ENCODE measurements around the gene POU2F2.

POU2F2 gene

GRCh38 chr19:42175952-42176648 lies 43.9 kb upstream of the POU2F2 start:
- H3K4me3 ChIP-seq (ENCODE audit: low read depth in 1 of 2, low read length in 1 of 2) = peak overlapping the region; percentile 44 to 62
- H3K9me3 ChIP-seq = no peaks in the 10 kb centered on the region
- H3K27ac ChIP-seq = peak overlapping the region; percentile 31
- peaks cover 20 to 23% of the 10 kb centered on the region in 2 experiments for H3K4me1 ChIP-seq (ENCODE audit: control insufficient read depth in 1 of 2, insufficient read depth in 1 of 2, low read depth in 1 of 2, low read length in 1 of 2)
- H3K36me3 ChIP-seq = no peaks in the 10 kb centered on the region
- no peak for TF ChIP-seq CTCF (IDR thresholded peaks at IDR 0.05)
- peaks cover 78% of the 10 kb centered on the region for H3K27me3 ChIP-seq

GRCh38 chr19:42174958-42175734 lies 42.9 kb upstream of the POU2F2 start:
- Histone ChIP-seq H3K36me3 (no peaks in the 10 kb centered on the region), H3K4me3 (ENCODE audit: low read depth in 1 of 2, low read length in 1 of 2) (peak overlapping the region in 1 of 2 experiments; percentile 62), H3K27me3 (peaks cover 69% of the 10 kb centered on the region), H3K9me3 (no peaks in the 10 kb centered on the region), H3K27ac (no peak overlapping the region), H3K4me1 (ENCODE audit: control insufficient read depth in 1 of 2, insufficient read depth in 1 of 2, low read depth in 1 of 2, low read length in 1 of 2) (peaks cover 20 to 23% of the 10 kb centered on the region in 2 experiments)
- TF ChIP-seq CTCF (IDR thresholded peaks at IDR 0.05) = no peak

- TF ChIP-seq CTCF (IDR thresholded peaks at IDR 0.05) = no peak
- Histone ChIP-seq H3K4me3 (ENCODE audit: low read depth in 1 of 2, low read length in 1 of 2) (no peak overlapping the region), H3K9me3 (no peaks in the 10 kb centered on the region), H3K27ac (no peak overlapping the region), H3K36me3 (no peaks in the 10 kb centered on the region), H3K27me3 (peaks cover 59% of the 10 kb centered on the region), H3K4me1 (ENCODE audit: control insufficient read depth in 1 of 2, insufficient read depth in 1 of 2, low read depth in 1 of 2, low read length in 1 of 2) (peaks cover 20 to 23% of the 10 kb centered on the region in 2 experiments)
Observed at GRCh38 chr19:42174188-42174587, 41.9 kb upstream of the POU2F2 start.

GRCh38 chr19:42173695-42174094 lies 41.4 kb upstream of the POU2F2 start:
- TF ChIP-seq CTCF (IDR thresholded peaks at IDR 0.05) = no peak
- no peak overlapping the region for H3K27ac ChIP-seq
- peaks cover 54% of the 10 kb centered on the region for H3K27me3 ChIP-seq
- H3K36me3 ChIP-seq = no peaks in the 10 kb centered on the region
- H3K4me3 ChIP-seq (ENCODE audit: low read depth in 1 of 2, low read length in 1 of 2) = no peak overlapping the region
- no peaks in the 10 kb centered on the region for H3K9me3 ChIP-seq
- peaks cover 20 to 23% of the 10 kb centered on the region in 2 experiments for H3K4me1 ChIP-seq (ENCODE audit: control insufficient read depth in 1 of 2, insufficient read depth in 1 of 2, low read depth in 1 of 2, low read length in 1 of 2)

- H3K4me1 ChIP-seq (ENCODE audit: control insufficient read depth in 1 of 2, insufficient read depth in 1 of 2, low read depth in 1 of 2, low read length in 1 of 2) = peaks cover 14 to 17% of the 10 kb centered on the region in 2 experiments
- no peak overlapping the region for H3K27ac ChIP-seq
- no peaks in the 10 kb centered on the region for H3K36me3 ChIP-seq
- TF ChIP-seq CTCF (IDR thresholded peaks at IDR 0.05) = no peak
- H3K4me3 ChIP-seq (ENCODE audit: low read depth in 1 of 2, low read length in 1 of 2) = no peak overlapping the region
- H3K9me3 ChIP-seq = no peaks in the 10 kb centered on the region
- peaks cover 49% of the 10 kb centered on the region for H3K27me3 ChIP-seq
Observed at GRCh38 chr19:42172261-42172660, 40.0 kb upstream of the POU2F2 start.

All from neutrophil (primary cell).